ENCODE results near the gene MARVELD2.

MARVELD2 gene

GRCh38 chr5:69493396-69494133, 78.6 kb downstream of the MARVELD2 start:
- DNase-seq: peak; percentile 32

Data from left hindlimb (tissue), 1 donor.